GM15510 (cell line): ENCODE data around the gene TCF25.

Experiments
- POLR2A ChIP-seq: IDR thresholded peaks from 3 replicates; pipeline ENCODE4 v1.6.1; 2011; ENCODE audit warnings: borderline replicate concordance; ENCODE audit not compliant: insufficient read length; ENCODE audit errors: extremely low read depth

Gene TCF25

GRCh38 chr16:89905511-89906139 lies 32.2 kb downstream of the TCF25 start:
- no peak for TF ChIP-seq POLR2A

GRCh38 chr16:89906140-89907025 lies 33.0 kb downstream of the TCF25 start:
- no peak for TF ChIP-seq POLR2A

GRCh38 chr16:89907055-89907814 lies 33.8 kb downstream of the TCF25 start:
- TF ChIP-seq POLR2A: no peak

GRCh38 chr16:89908236-89908635 lies 34.8 kb downstream of the TCF25 start:
- no peak for TF ChIP-seq POLR2A

- TF ChIP-seq POLR2A: no peak
These were observed 36.7 kb downstream of the TCF25 start for GRCh38 chr16:89909777-89910716.

DNA sequence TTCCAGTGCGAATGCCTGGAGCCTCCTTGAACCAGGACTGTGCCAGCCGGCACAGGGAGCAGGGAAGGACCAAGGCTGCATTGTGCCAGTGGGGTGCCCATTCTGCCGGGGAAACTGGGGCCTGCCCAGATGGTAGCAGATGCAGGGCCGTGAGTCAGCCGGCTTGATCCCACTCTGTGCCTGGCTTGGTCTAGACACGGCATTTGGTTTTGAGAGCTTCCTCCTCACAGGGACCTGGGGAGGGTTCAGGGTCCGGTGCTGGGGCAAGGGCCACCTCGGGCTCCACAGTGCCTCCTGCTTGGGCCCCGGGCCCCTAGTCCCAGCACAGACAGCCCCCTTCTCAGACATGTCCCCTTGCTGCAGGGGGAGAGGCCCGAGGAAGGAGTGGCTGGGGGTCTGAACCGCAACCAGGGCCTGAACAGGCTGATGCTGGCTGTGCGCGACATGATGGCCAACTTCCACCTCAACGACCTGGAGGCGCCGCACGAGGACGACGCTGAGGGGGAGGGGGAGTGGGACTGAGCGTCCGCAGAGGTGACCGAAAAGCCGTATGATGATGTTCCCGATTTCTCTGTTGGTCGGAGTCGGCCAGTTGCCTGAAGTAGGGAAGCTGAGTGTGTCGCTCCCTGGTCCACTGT lies 37.4 kb downstream of the TCF25 start:
- TF ChIP-seq POLR2A: no peak

DNA sequence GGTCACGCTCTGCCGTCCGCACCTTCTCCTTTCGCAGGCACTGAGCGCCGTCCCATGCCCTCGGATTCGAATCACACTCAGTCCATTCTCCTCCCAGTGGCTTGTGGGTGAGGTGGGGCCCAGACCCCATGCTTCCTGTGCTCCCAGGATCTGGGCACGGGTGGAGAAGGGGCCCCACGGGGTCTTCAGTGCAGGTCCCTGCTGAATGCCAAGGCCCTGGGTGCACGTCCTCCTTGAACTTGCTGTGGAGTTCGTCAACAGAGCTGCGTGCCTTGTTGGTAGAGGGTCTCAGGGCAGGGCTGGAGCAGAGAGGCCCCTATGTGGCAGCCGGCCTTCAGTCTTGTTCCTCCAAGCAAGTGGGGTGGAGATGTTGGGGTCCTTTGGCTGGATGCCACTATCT lies 38.0 kb downstream of the TCF25 start:
- TF ChIP-seq POLR2A: no peak

- TF ChIP-seq POLR2A: no peak
These were observed 38.8 kb downstream of the TCF25 start for GRCh38 chr16:89912143-89912542.

DNA sequence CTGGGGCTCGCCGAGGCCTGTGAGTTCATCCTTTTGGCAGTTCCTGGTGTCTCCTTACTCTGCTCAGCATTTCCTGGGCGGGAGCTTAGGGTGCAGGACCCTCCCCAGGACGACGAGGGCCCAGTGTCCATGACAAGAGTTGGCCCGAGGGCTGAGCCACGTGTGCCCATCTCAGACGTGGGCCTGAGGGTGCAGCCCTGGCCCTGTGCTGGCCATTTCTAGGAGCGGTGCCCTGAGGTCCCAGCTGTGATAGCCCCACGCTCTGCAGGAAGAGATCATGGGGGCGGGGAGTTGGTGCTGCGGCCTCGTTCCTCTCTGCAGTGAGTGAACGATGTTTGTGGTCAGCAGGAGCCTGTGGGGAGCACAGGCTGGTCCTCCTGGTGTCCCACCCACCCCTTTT lies 39.2 kb downstream of the TCF25 start:
- no peak for TF ChIP-seq POLR2A

GRCh38 chr16:89913408-89914387 lies 40.3 kb downstream of the TCF25 start:
- no peak for TF ChIP-seq POLR2A

DNA sequence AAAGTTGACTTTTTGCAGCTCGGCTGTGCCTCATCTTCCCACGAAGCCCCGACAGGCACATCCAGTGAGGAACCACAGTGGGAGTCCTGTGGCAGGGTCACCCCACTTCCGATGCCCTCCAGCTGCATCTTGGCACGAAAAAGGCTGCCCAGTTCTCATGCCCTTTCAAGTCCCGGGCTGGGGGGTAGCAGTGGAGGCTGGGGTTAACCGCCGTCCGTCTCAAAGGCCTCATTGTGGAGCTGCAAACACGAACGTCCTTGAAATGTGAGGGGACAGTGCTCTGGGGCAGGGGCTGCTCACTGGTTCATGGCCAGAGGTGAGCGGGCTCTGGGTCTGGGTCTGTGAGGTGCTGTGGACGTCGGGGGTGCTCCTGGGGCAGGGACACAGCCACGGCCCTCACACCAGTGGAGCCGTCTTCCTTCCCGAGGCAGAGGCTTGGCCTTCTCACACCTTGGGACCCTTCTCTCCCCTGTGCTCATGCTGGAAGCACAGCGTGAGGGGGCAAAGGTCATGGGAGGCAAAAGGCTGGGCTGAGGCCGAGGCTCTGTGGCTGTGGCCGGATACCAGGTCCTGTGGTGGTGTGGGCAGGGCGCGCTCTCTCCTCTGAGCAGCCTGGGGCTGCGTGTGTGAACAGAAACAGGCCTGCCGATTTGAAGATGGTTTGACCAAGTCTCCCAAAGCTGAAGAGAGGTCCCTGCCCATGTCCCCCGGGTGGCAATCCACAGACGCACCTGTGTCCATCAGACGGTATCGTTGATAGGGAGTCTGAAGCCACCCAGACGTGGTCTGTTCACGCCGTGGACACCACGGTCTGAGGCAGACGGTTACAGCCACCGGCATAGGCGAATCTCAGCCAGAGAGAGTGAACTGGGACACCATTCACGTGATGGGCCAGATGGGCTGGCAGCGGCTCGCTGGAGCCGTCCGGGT lies 42.2 kb downstream of the TCF25 start:
- TF ChIP-seq POLR2A: no peak
